OCI-LY1 (cell line): ENCODE data around the gene KCNMA1.

ENCODE experiments used
- H2AFZ ChIP-seq: fragments of 200-600 bp; sonication (generic), shearing (Covaris generic); 2 replicates; pipeline ENCODE4 v1.6.0; 2014; ENCODE audit warnings: antibody characterized with exemption, mild to moderate bottlenecking, low read length
- H3F3A ChIP-seq: fragments of 200-600 bp; sonication (generic), shearing (Covaris generic); 2 replicates; pipeline ENCODE4 v1.6.0; 2014; ENCODE audit warnings: mild to moderate bottlenecking, antibody characterized with exemption, low read length, moderate library complexity; ENCODE audit not compliant: insufficient read depth
- H3K27ac ChIP-seq: fragments of 200-600 bp; sonication (generic); 2 replicates; pipeline ENCODE4 v1.5.1; 2014; ENCODE audit warnings: low read length, mixed run types, mild to moderate bottlenecking, low read depth; ENCODE audit not compliant: poor library complexity, severe bottlenecking
- H3K27me3 ChIP-seq: fragments of 200-600 bp; sonication (generic); 2 replicates; pipeline ENCODE4 v1.6.0; 2014; ENCODE audit warnings: antibody characterized with exemption, mild to moderate bottlenecking, low read length, moderate library complexity; ENCODE audit not compliant: insufficient read depth
- H3K36me3 ChIP-seq: fragments of 200-600 bp; sonication (generic); 2 replicates; pipeline ENCODE4 v1.6.1; 2014; ENCODE audit warnings: mild to moderate bottlenecking, antibody characterized with exemption, low read length, moderate library complexity, mixed read lengths; ENCODE audit not compliant: insufficient read depth
- H3K4me1 ChIP-seq: fragments of 200-600 bp; sonication (generic); 2 replicates; pipeline ENCODE4 v1.5.1; 2014; ENCODE audit warnings: mild to moderate bottlenecking, low read length, moderate library complexity; ENCODE audit not compliant: insufficient read depth, severe bottlenecking
- H3K4me2 ChIP-seq: fragments of 200-600 bp; sonication (generic), shearing (Covaris generic); 2 replicates; pipeline ENCODE4 v1.6.1; 2014; ENCODE audit warnings: low read length
- H3K4me3 ChIP-seq: fragments of 200-600 bp; sonication (generic); 2 replicates; pipeline ENCODE4 v1.5.1; 2014; ENCODE audit warnings: low read length, low read depth, mild to moderate bottlenecking, mixed read lengths; ENCODE audit not compliant: poor library complexity, severe bottlenecking
- H3K79me2 ChIP-seq: fragments of 200-600 bp; shearing (Covaris generic); 2 replicates; pipeline ENCODE4 v1.6.1; 2016; ENCODE audit warnings: mixed run types, low read length, mixed read lengths; ENCODE audit not compliant: insufficient read depth
- H3K9ac ChIP-seq: fragments of 200-600 bp; sonication (generic), shearing (Covaris generic); 2 replicates; pipeline ENCODE4 v1.6.1; 2014; ENCODE audit warnings: mild to moderate bottlenecking, low read length, mixed read lengths
- H3K9me2 ChIP-seq: fragments of 200-600 bp; sonication (generic), shearing (Covaris generic); 2 replicates; pipeline ENCODE4 v1.6.1; 2014; ENCODE audit warnings: low read depth, mild to moderate bottlenecking, low read length, mixed read lengths
- H3K9me3 ChIP-seq: fragments of 200-600 bp; shearing (Covaris generic); 2 replicates; pipeline ENCODE4 v1.6.1; 2014; ENCODE audit warnings: low read length, mixed read lengths
- H4K20me1 ChIP-seq: fragments of 200-600 bp; sonication (generic), shearing (Covaris generic); 2 replicates; pipeline ENCODE4 v1.6.0; 2016; ENCODE audit warnings: mild to moderate bottlenecking, low read length; ENCODE audit not compliant: insufficient read depth
- EZH2 ChIP-seq: fragments of 200-600 bp; sonication (generic), shearing (Covaris generic); IDR thresholded peaks from 2 replicates; pipeline ENCODE4 v1.8.0; 2017; ENCODE audit warnings: borderline replicate concordance, mixed run types, mild to moderate bottlenecking, antibody characterized with exemption, low read length, moderate library complexity, mixed read lengths
- TF ChIP-seq, protein P1 (sequence below): fragments of 200-600 bp; sonication (generic), shearing (Covaris generic); IDR thresholded peaks from 2 replicates; pipeline ENCODE4 v1.5.1; 2017; ENCODE audit warnings: mild to moderate bottlenecking, antibody characterized with exemption, low read length, moderate library complexity, mixed read lengths

KCNMA1 gene

DNA sequence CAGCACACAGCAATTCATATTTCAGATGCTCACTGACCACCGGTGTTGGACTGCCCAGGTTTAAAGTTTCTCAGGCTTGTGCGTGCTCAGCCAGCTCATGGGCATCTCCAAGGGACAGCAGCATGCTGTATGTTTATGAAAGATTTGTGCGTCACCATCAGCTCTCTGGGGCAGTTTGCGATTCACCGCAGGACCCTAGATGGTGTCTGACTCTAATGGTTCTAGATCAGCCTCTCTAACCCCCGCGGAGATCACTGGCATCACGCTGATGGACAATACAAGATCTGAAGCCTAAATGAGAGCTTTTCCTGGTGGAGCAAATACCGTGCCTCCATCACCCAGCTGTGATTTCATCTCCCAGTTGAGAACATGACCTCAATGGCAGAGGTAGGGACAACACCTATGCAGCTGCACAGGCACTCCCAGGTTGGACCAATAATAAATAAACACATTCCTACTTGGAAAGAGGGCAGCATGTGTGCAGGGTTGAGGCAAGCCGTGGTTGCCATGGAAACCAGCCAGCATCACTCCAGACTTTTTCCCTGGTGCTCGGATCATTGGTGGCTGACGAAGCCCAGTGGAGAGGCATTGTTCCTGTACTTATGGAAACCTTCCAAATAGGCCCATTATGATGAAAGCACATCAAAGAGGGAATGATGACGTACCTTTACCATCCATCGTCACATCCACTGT lies 253.6 kb downstream of the KCNMA1 start:
- H3K9me3 ChIP-seq: no peaks in the 10 kb centered on the region
- H3F3A ChIP-seq: no peaks in the 10 kb centered on the region
- no peaks in the 10 kb centered on the region for H3K79me2 ChIP-seq
- H3K4me3 ChIP-seq: no peak overlapping the region
- no peak overlapping the region for H2AFZ ChIP-seq
- H3K36me3 ChIP-seq: no peaks in the 10 kb centered on the region
- H3K27ac ChIP-seq: no peak overlapping the region
- no peaks in the 10 kb centered on the region for H3K4me1 ChIP-seq
- no peak overlapping the region for H3K9ac ChIP-seq
- no peak overlapping the region for H3K4me2 ChIP-seq
- H3K27me3 ChIP-seq: no peaks in the 10 kb centered on the region
- no peaks in the 10 kb centered on the region for H3K9me2 ChIP-seq
- TF ChIP-seq, protein P1, sequence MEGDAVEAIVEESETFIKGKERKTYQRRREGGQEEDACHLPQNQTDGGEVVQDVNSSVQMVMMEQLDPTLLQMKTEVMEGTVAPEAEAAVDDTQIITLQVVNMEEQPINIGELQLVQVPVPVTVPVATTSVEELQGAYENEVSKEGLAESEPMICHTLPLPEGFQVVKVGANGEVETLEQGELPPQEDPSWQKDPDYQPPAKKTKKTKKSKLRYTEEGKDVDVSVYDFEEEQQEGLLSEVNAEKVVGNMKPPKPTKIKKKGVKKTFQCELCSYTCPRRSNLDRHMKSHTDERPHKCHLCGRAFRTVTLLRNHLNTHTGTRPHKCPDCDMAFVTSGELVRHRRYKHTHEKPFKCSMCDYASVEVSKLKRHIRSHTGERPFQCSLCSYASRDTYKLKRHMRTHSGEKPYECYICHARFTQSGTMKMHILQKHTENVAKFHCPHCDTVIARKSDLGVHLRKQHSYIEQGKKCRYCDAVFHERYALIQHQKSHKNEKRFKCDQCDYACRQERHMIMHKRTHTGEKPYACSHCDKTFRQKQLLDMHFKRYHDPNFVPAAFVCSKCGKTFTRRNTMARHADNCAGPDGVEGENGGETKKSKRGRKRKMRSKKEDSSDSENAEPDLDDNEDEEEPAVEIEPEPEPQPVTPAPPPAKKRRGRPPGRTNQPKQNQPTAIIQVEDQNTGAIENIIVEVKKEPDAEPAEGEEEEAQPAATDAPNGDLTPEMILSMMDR: no peak
- TF ChIP-seq EZH2: no peak
- no peaks in the 10 kb centered on the region for H4K20me1 ChIP-seq

DNA sequence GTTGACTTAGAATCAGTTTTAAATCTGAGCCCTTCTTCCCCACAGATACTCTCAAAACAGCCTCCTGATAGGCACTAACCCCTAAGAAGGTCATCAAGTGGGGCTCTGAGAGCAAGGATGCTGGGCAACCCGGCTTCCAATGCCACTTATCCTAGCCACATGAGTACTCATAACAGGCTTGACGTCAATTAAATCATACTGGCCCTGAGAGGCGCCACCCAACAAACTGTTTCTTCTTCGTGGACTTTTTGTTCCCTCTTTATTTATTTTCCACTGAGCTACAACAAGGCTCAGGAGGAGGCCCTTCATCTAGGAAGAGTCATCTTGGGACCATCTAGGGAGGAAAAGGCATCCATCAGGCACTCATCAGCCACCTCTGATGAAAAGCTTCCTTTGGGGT lies 255.9 kb downstream of the KCNMA1 start:
- H4K20me1 ChIP-seq: no peaks in the 10 kb centered on the region
- no peaks in the 10 kb centered on the region for H3K27me3 ChIP-seq
- no peaks in the 10 kb centered on the region for H3K79me2 ChIP-seq
- H3K9me3 ChIP-seq: no peaks in the 10 kb centered on the region
- TF ChIP-seq EZH2: no peak
- TF ChIP-seq, protein P1: no peak
- H3K9me2 ChIP-seq: no peaks in the 10 kb centered on the region
- H3F3A ChIP-seq: no peaks in the 10 kb centered on the region
- no peaks in the 10 kb centered on the region for H3K4me1 ChIP-seq
- no peak overlapping the region for H2AFZ ChIP-seq
- no peaks in the 10 kb centered on the region for H3K36me3 ChIP-seq
- H3K4me3 ChIP-seq: no peak overlapping the region
- H3K27ac ChIP-seq: no peak overlapping the region
- no peak overlapping the region for H3K4me2 ChIP-seq
- no peak overlapping the region for H3K9ac ChIP-seq

DNA sequence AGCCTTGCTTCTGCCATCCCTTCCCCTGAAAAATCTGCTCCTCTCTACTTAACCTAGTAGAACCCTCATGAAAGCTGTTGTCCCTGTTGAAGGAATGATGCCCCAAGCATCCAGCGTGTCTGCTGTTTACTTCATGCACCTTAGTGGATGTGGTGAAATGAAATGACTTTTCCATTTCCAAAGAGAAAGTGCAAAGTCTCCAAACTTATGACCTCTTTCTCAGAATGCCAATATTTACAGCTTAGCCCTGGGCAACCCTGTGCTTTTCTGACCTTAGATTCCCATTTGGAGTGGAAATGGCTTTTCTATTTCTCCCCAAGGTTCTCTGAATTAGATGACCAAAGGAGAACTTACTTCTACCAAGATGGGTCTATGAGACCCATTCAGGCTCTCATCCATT lies 256.9 kb downstream of the KCNMA1 start:
- Histone ChIP-seq H3K4me3 (no peak overlapping the region), H3K9ac (no peak overlapping the region), H4K20me1 (no peaks in the 10 kb centered on the region), H3K79me2 (no peaks in the 10 kb centered on the region), H3F3A (no peaks in the 10 kb centered on the region), H3K4me1 (no peaks in the 10 kb centered on the region), H3K4me2 (no peak overlapping the region), H3K36me3 (no peaks in the 10 kb centered on the region), H3K9me3 (no peaks in the 10 kb centered on the region), H3K27ac (no peak overlapping the region), H2AFZ (no peak overlapping the region), H3K9me2 (no peaks in the 10 kb centered on the region), H3K27me3 (no peaks in the 10 kb centered on the region)
- TF ChIP-seq EZH2: no peak
- TF ChIP-seq, protein P1: no peak
